DND-41 (cell line): Measurements from ENCODE around the gene ZSCAN4.

ENCODE experiments used
- ATAC-seq: fragments of 200-7000 bp; cut with Tn5 transposase; 3 replicates; pipeline ENCODE4 v1.9.1; 2021; ENCODE audit warnings: low read depth; ENCODE audit not compliant: insufficient read depth
- DNase-seq: peaks from one replicate; pipeline ENCODE4 v3.0.0-alpha.2; 2020
- H2AFZ ChIP-seq: 2 replicates; pipeline ENCODE4 v1.6.0; 2012; ENCODE audit warnings: low read depth, low read length
- H3K27ac ChIP-seq: 2 replicates; pipeline ENCODE4 v1.5.1; 2012; ENCODE audit warnings: low read length, inconsistent platforms
- H3K27me3 ChIP-seq: fragments of 200-600 bp; sonication (generic); 2 replicates; pipeline ENCODE4 v1.6.0; 2012; ENCODE audit warnings: low read length, mild to moderate bottlenecking, inconsistent platforms; ENCODE audit not compliant: insufficient read depth, poor library complexity
- H3K36me3 ChIP-seq: 2 replicates; pipeline ENCODE4 v1.5.1; 2012; ENCODE audit warnings: low read length, inconsistent platforms; ENCODE audit not compliant: insufficient read depth
- H3K4me1 ChIP-seq: 2 replicates; pipeline ENCODE4 v1.5.1; 2012; ENCODE audit warnings: mild to moderate bottlenecking, low read length; ENCODE audit not compliant: insufficient read depth
- H3K4me2 ChIP-seq: 2 replicates; pipeline ENCODE4 v1.6.0; 2012; ENCODE audit warnings: mild to moderate bottlenecking, moderate library complexity, low read length, inconsistent platforms; ENCODE audit not compliant: insufficient read depth
- H3K4me3 ChIP-seq, 2 experiments: fragments of 200-600 bp in 1 of 2; shearing (Covaris generic) in 1 of 2; 2 replicates each; pipeline ENCODE4 v1.5.1; 2012 to 2016; ENCODE audit warnings: inconsistent platforms in 2 of 2, low read length in 2 of 2, mild to moderate bottlenecking in 2 of 2, low read depth in 1 of 2, moderate library complexity in 1 of 2
- H3K79me2 ChIP-seq: 2 replicates; pipeline ENCODE4 v1.6.0; 2012; ENCODE audit warnings: low read length, inconsistent platforms; ENCODE audit not compliant: insufficient read depth
- H3K9ac ChIP-seq: 2 replicates; pipeline ENCODE4 v1.6.0; 2012; ENCODE audit warnings: low read depth, mild to moderate bottlenecking, inconsistent platforms, low read length, moderate library complexity
- H3K9me3 ChIP-seq: 2 replicates; pipeline ENCODE4 v1.5.1; 2012; ENCODE audit warnings: low read length, moderate library complexity, mild to moderate bottlenecking, inconsistent platforms; ENCODE audit not compliant: insufficient read depth, severe bottlenecking
- H4K20me1 ChIP-seq: 2 replicates; pipeline ENCODE4 v1.6.0; 2012; ENCODE audit warnings: low read length; ENCODE audit not compliant: insufficient read depth
- EZH2 ChIP-seq: IDR thresholded peaks from 3 replicates; pipeline ENCODE4 v1.6.1; 2012; ENCODE audit warnings: borderline replicate concordance, low read depth, mild to moderate bottlenecking, moderate library complexity, low read length, inconsistent platforms; ENCODE audit not compliant: severe bottlenecking
- TF ChIP-seq, protein P1 (sequence below): IDR thresholded peaks from 2 replicates; pipeline ENCODE4 v1.5.1; 2012; ENCODE audit warnings: borderline replicate concordance, low read length, moderate library complexity, mild to moderate bottlenecking; ENCODE audit not compliant: poor library complexity, severe bottlenecking; ENCODE audit errors: extremely low read depth

ZSCAN4 gene, protein sequence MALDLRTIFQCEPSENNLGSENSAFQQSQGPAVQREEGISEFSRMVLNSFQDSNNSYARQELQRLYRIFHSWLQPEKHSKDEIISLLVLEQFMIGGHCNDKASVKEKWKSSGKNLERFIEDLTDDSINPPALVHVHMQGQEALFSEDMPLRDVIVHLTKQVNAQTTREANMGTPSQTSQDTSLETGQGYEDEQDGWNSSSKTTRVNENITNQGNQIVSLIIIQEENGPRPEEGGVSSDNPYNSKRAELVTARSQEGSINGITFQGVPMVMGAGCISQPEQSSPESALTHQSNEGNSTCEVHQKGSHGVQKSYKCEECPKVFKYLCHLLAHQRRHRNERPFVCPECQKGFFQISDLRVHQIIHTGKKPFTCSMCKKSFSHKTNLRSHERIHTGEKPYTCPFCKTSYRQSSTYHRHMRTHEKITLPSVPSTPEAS

DNA sequence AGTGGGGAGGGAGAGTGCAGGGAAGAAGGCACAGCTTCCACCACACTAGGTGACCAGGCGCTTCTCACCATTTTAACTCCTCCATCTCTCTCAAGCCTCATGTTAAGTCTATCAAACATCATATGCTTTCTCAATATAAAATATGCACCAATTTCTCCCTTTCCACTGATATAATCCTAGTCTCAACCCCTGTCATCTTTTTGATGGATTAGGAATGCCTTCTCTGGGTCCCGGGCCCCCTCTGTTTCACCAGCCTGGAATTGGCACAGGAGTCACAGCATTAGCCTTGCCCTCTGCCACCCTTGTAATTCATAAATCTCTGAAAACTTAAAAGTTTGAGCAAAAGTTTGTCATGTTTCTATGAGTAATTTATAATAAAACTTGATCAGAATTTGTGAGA is at the start of gene ZSCAN4:
TSS of gene ZSCAN4 (plus strand) at position 301 of the 400 bp plus-strand sequence. CDS start 7,211 bp downstream, outside the sequence.
- no peak for TF ChIP-seq EZH2
- TF ChIP-seq, protein P1, sequence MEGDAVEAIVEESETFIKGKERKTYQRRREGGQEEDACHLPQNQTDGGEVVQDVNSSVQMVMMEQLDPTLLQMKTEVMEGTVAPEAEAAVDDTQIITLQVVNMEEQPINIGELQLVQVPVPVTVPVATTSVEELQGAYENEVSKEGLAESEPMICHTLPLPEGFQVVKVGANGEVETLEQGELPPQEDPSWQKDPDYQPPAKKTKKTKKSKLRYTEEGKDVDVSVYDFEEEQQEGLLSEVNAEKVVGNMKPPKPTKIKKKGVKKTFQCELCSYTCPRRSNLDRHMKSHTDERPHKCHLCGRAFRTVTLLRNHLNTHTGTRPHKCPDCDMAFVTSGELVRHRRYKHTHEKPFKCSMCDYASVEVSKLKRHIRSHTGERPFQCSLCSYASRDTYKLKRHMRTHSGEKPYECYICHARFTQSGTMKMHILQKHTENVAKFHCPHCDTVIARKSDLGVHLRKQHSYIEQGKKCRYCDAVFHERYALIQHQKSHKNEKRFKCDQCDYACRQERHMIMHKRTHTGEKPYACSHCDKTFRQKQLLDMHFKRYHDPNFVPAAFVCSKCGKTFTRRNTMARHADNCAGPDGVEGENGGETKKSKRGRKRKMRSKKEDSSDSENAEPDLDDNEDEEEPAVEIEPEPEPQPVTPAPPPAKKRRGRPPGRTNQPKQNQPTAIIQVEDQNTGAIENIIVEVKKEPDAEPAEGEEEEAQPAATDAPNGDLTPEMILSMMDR: no peak
- no peaks in the 10 kb centered on the region for H3K9me3 ChIP-seq
- no peaks in the 10 kb centered on the region for H3K79me2 ChIP-seq
- H2AFZ ChIP-seq: no peak within 1 kb of the TSS
- H3K9ac ChIP-seq: no peak within 1 kb of the TSS
- no peaks in the 10 kb centered on the region for H3K36me3 ChIP-seq
- H3K27me3 ChIP-seq: no peaks in the 10 kb centered on the region
- no peak within 1 kb of the TSS for H3K27ac ChIP-seq
- H4K20me1 ChIP-seq: no peaks in the 10 kb centered on the region
- H3K4me1 ChIP-seq: no peaks in the 10 kb centered on the region
- ATAC-seq (no peak), DNase-seq (no peak)
- H3K4me3 ChIP-seq: no peak within 1 kb of the TSS
- H3K4me2 ChIP-seq: no peak within 1 kb of the TSS

DNA sequence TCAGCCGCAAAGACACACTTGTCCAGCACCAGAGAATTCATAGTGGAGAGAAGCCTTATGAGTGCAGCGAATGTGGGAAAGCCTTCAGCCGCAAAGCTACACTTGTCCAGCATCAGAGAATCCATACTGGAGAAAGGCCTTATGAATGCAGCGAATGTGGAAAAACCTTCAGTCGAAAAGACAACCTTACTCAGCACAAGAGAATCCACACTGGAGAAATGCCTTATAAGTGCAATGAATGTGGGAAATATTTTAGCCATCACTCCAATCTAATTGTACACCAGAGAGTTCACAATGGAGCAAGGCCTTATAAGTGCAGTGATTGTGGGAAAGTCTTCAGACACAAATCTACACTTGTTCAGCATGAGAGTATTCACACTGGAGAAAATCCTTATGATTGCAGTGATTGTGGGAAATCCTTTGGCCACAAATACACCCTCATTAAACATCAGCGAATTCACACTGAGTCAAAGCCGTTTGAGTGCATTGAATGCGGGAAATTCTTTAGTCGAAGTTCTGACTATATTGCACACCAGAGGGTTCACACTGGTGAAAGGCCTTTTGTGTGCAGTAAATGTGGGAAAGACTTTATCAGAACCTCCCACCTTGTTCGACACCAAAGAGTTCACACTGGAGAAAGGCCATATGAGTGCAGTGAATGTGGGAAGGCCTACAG is 47.9 kb upstream of the ZSCAN4 start:
- Histone ChIP-seq H4K20me1 (no peaks in the 10 kb centered on the region), H3K27me3 (no peaks in the 10 kb centered on the region), H2AFZ (no peak overlapping the region), H3K4me2 (no peak overlapping the region), H3K4me3 (peak overlapping the region in 1 of 2 experiments; percentile 23; a peak in 1 of 4 replicates), H3K4me1 (peaks cover 9% of the 10 kb centered on the region), H3K79me2 (peaks cover 71% of the 10 kb centered on the region), H3K36me3 (peaks cover 89% of the 10 kb centered on the region), H3K9me3 (peaks cover 73% of the 10 kb centered on the region), H3K9ac (no peak overlapping the region), H3K27ac (no peak overlapping the region)
- DNase-seq: no peak
- TF ChIP-seq, protein P1: no peak
- TF ChIP-seq EZH2: no peak
- no peak for ATAC-seq

DNA sequence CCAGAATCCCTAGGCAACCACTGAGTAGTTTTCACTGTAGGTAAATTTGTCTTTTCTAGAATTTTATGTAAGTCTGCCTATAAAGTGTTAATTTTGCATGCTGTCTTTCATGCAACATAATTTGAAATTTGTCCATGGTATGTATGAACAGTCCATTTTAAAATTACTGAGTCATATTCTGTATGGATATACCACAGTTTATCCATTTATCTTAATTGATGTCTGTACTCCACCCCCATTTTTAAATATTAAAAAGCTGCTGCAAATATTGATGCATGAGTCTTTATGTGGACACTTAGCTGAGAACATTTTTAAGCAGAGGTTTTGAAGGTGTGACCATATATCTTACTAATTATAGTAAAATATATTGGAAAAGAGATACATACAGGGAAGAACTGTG is 45.6 kb upstream of the ZSCAN4 start:
- H4K20me1 ChIP-seq: no peaks in the 10 kb centered on the region
- H3K4me1 ChIP-seq: no peaks in the 10 kb centered on the region
- peaks cover 49% of the 10 kb centered on the region for H3K79me2 ChIP-seq
- no peak overlapping the region for H3K4me3 ChIP-seq
- H2AFZ ChIP-seq: no peak overlapping the region
- no peak for ATAC-seq
- H3K27ac ChIP-seq: no peak overlapping the region
- TF ChIP-seq EZH2: no peak
- TF ChIP-seq, protein P1: no peak
- DNase-seq: no peak
- no peak overlapping the region for H3K4me2 ChIP-seq
- peaks cover 66% of the 10 kb centered on the region for H3K36me3 ChIP-seq
- H3K27me3 ChIP-seq: no peaks in the 10 kb centered on the region
- peaks cover 50% of the 10 kb centered on the region for H3K9me3 ChIP-seq
- H3K9ac ChIP-seq: no peak overlapping the region
